ENCODE results near the gene MRRF.

DNA sequence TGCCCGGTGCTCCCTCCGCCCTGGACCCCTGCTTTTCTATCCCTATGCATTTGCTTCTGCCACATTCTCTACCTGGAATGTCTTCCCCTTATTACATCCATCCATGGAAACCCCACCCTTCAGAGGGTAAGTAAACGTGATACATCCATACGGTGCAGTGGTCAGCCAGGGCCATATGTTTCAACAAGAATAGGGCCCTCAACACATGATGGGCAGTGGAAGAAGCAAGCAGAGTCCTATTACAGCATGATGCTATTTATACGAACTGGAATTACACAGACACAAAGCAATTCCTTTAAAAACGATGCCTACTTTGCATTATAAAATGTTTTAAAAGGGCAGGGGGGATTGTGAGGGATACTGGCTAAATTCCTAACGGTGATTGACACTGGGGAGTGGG lies 68.0 kb downstream of the MRRF start:
- no peak for TF ChIP-seq CTCF (IDR thresholded peaks at IDR 0.05)
- TF ChIP-seq FOXP1 (CRISPR knock-in tag; IDR thresholded peaks at IDR 0.05; ENCODE audit: borderline replicate concordance) = no peak
- TF ChIP-seq ZNF219 (CRISPR knock-in tag; IDR thresholded peaks at IDR 0.05; ENCODE audit: borderline replicate concordance) = no peak
